ENCODE measurements around the gene PASK. TPM values are rescaled to one million over a fixed set of nuclear protein-coding genes. Genes with fewer than 3 reads are reported as not detected.

The PASK gene
- total RNA-seq, 5 donors from 2014 or later (not counting 1 experiment from before 2014, with no cell fraction given), result 80.5 to 272 (median 167) TPM

DNA sequence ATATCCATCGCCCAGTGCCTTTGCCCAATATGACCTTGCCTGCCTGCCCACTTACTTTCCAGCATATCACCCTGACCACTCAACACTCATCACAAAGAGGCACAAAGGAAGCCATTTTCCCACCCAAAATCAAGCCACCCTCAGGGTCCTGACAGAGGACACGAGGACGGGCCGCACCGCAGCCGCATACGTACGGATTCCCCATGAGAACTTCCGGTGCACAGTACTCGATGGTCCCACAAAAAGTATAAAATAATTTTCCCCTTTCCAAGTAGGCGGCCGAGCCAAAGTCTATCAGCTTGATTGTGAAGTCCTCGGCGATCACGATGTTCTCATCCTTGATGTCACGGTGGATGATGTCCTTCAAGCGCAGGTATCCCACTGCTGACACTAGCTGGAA lies 37.2 kb downstream of the PASK start:
- no peaks in the 10 kb centered on the region for H3K27me3 ChIP-seq (replicated peaks in 1 of 2; ENCODE audit: control insufficient read depth in 2 of 2, extremely low read depth in 1 of 2, insufficient read depth in 2 of 2, low read length in 1 of 2)
- ATAC-seq (replicated peaks in 1 of 4), result no peak
- H3K9me3 Mint-ChIP-seq, result peaks cover 0 to 9% (median 3%) of the 10 kb centered on the region in 3 donors
- no peaks in the 10 kb centered on the region for H3K9me3 ChIP-seq
- peaks cover 15 to 51% of the 10 kb centered on the region in 2 experiments for H3K4me1 ChIP-seq (ENCODE audit: control insufficient read depth in 1 of 2, extremely low read depth in 1 of 2, insufficient read depth in 2 of 2, low read length in 2 of 2)
- peaks cover 56 to 63% (median 62%) of the 10 kb centered on the region in 3 donors for H3K4me1 Mint-ChIP-seq
- peak overlapping the region; percentile 95 to 99 for H3K27ac Mint-ChIP-seq
- peak overlapping the region; percentile 83 to 95 (median 91) for H3K4me3 Mint-ChIP-seq
- no peaks in the 10 kb centered on the region for H3K27me3 Mint-ChIP-seq
- ChIA-PET POLR2A (interaction anchor here in 1 of 2 donors (0.7 kb wide), 1 partner anchor 9 kb away, joined by 3 read pairs; no protein-coding TSS in a partner anchor), CTCF (interaction anchor here (1.1 to 1.4 kb wide), 2 partner anchors 16 to 34 kb away, joined by 3 to 4 read pairs; no protein-coding TSS in a partner anchor)
- H3K36me3 ChIP-seq (ENCODE audit: control insufficient read depth in 2 of 2, extremely low read depth in 1 of 2, insufficient read depth in 1 of 2, low read length in 1 of 2), result peaks cover 0 to 32% of the 10 kb centered on the region in 2 donors
- peaks cover 56% of the 10 kb centered on the region for H3K36me3 Mint-ChIP-seq
- 60% methylated on average over 12 of the region's 17 CpGs for WGBS (ENCODE audit: insufficient coverage)
- H3K27ac ChIP-seq (ENCODE audit: low read length), result peak overlapping the region; percentile 81
- H3K4me3 ChIP-seq (ENCODE audit: control insufficient read depth in 1 of 2, extremely low read depth in 1 of 2, low read length in 1 of 2), result peak overlapping the region; percentile 60 to 62
- DNase-seq, result no peak

DNA sequence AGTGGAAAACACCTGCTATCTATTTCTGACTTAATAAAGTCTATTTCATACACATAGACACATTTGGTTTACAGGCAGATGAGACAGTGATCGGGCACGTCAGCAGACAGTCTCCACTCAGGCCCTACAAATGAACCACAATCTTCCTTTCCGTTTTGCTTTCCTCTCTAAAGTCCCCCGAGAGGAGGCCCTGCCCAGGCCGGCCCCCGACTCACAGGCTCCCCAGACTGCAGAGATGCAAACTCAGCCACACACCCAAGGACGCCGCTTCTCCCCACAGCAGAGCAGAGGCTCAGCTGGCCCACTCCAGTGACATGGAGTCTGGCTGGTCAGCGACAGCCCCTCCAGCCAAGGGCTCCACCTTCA lies 37.8 kb downstream of the PASK start:
- H3K4me1 Mint-ChIP-seq, result peaks cover 60 to 66% (median 62%) of the 10 kb centered on the region in 3 donors
- peak overlapping the region; percentile 81 for H3K27ac ChIP-seq (ENCODE audit: low read length)
- peaks cover 0 to 38% of the 10 kb centered on the region in 2 donors for H3K36me3 ChIP-seq (ENCODE audit: control insufficient read depth in 2 of 2, extremely low read depth in 1 of 2, insufficient read depth in 1 of 2, low read length in 1 of 2)
- 58% methylated on average over 6 of the region's 9 CpGs for WGBS (ENCODE audit: insufficient coverage)
- H3K27me3 ChIP-seq (replicated peaks in 1 of 2; ENCODE audit: control insufficient read depth in 2 of 2, extremely low read depth in 1 of 2, insufficient read depth in 2 of 2, low read length in 1 of 2), result no peaks in the 10 kb centered on the region
- peak in 3 of 4 experiments; percentile 11 to 60 (median 15) for ATAC-seq (replicated peaks in 1 of 4)
- ChIA-PET CTCF (no interaction called here), POLR2A (no interaction called here)
- no peaks in the 10 kb centered on the region for H3K9me3 ChIP-seq
- H3K9me3 Mint-ChIP-seq, result peaks cover 0 to 9% (median 3%) of the 10 kb centered on the region in 3 donors
- H3K27ac Mint-ChIP-seq, result peak overlapping the region; percentile 95 to 99
- H3K27me3 Mint-ChIP-seq, result no peaks in the 10 kb centered on the region
- H3K4me1 ChIP-seq (ENCODE audit: control insufficient read depth in 1 of 2, extremely low read depth in 1 of 2, insufficient read depth in 2 of 2, low read length in 2 of 2), result peaks cover 15 to 57% of the 10 kb centered on the region in 2 experiments
- H3K4me3 Mint-ChIP-seq, result peak overlapping the region; percentile 83 to 95 (median 91)
- H3K4me3 ChIP-seq (ENCODE audit: control insufficient read depth in 1 of 2, extremely low read depth in 1 of 2, low read length in 1 of 2), result peak overlapping the region; percentile 60 to 62
- DNase-seq, result peak in 13 of 35 experiments; percentile 25 to 65 (median 39)
- peaks cover 50% of the 10 kb centered on the region for H3K36me3 Mint-ChIP-seq

DNA sequence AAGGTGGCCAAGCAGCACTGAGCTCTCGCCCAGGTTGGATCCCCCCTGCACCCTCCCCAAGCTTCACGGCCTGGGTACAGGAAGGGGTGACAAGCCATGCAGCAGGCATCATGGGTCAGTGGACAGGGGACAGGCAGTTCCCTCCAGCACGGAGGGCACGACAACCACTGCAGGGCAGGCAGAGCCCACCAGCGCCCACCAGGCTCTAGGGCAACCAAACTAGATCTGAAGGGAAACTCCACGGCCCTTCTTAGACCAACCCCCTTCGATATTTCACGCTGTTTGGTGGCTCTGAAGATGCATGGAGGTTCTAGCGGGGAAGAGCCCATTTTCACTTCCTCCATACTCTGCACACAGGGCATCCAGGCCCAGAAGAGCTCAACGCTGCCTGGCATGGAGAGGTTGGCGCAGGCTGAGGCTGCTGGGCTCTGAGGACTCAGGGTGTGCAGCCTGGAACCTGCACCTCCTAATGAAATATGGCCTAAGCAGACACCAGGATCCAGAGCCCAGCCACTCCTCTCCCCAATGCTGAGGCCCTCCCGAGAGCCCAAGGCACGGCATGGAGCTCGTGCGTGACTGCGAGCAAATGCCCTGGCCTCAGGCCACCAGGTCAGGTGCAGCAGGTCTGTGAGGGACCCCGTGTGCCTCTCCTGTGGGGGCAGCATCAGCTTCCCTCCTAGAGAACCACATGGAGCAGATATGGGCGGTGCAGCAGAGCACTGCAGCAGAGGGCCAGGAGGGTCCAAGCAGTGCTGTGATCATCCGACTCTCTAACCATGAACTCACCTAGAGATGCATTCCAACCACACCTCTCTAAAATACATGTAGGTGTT lies 38.4 kb downstream of the PASK start:
- 65% methylated on average over 13 of the region's 19 CpGs for WGBS (ENCODE audit: insufficient coverage)
- ChIA-PET POLR2A (interaction anchor here (0.6 to 1.1 kb wide), 3 partner anchors 15 to 67 kb away, joined by 3 read pairs; no protein-coding TSS in a partner anchor), CTCF (interaction anchor here in 1 of 2 donors (0.6 kb wide), 1 partner anchor 15 kb away, joined by 3 read pairs; no protein-coding TSS in a partner anchor)
- H3K4me1 ChIP-seq (ENCODE audit: control insufficient read depth in 1 of 2, extremely low read depth in 1 of 2, insufficient read depth in 2 of 2, low read length in 2 of 2), result peaks cover 15 to 60% of the 10 kb centered on the region in 2 experiments
- Mint-ChIP-seq H3K27ac (peak overlapping the region; percentile 95 to 99), H3K4me1 (peaks cover 57 to 71% (median 67%) of the 10 kb centered on the region in 3 donors), H3K36me3 (peaks cover 44% of the 10 kb centered on the region), H3K9me3 (peaks cover 0 to 9% (median 3%) of the 10 kb centered on the region in 3 donors), H3K4me3 (peak overlapping the region; percentile 83 to 95 (median 91)), H3K27me3 (no peaks in the 10 kb centered on the region)
- no peaks in the 10 kb centered on the region for H3K9me3 ChIP-seq
- H3K27me3 ChIP-seq (replicated peaks in 1 of 2; ENCODE audit: control insufficient read depth in 2 of 2, extremely low read depth in 1 of 2, insufficient read depth in 2 of 2, low read length in 1 of 2), result no peaks in the 10 kb centered on the region
- H3K36me3 ChIP-seq (ENCODE audit: control insufficient read depth in 2 of 2, extremely low read depth in 1 of 2, insufficient read depth in 1 of 2, low read length in 1 of 2), result peaks cover 0 to 43% of the 10 kb centered on the region in 2 donors
- H3K27ac ChIP-seq (ENCODE audit: low read length), result peak overlapping the region; percentile 81
- ATAC-seq (replicated peaks in 1 of 4) (peak in 3 of 4 experiments; percentile 5 to 12 (median 9)), DNase-seq (peak in 4 of 35 experiments; percentile 11 to 52 (median 27))
- H3K4me3 ChIP-seq (ENCODE audit: control insufficient read depth in 1 of 2, extremely low read depth in 1 of 2, low read length in 1 of 2), result peak overlapping the region; percentile 60 to 62

DNA sequence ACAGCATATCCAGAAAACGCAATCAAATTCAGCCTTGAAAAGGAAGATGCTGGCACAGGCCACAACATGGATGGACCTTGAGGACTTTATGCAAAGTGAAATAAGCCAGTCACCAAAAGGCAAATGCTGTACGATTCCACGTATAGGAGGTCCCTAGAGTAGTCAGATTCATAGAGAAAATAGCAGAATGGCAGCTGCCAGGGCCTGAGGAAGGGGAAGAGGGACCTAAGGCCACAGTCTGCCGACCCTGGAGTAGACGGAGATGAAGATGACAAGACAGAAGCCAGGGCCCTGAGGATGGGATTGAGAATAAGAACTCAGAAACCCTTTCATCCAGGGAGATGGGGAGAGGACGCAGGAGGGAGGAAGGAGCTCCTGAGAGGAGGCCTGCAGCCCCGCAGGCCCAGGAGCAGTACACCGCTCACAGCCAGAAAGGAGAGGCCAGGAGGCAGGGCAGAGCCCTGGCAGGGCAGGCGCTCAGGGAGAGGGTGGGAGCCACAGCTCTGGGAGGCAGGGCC lies 39.1 kb downstream of the PASK start:
- Histone ChIP-seq H3K27me3 (replicated peaks in 1 of 2; ENCODE audit: control insufficient read depth in 2 of 2, extremely low read depth in 1 of 2, insufficient read depth in 2 of 2, low read length in 1 of 2) (no peaks in the 10 kb centered on the region), H3K4me3 (ENCODE audit: control insufficient read depth in 1 of 2, extremely low read depth in 1 of 2, low read length in 1 of 2) (peak overlapping the region; percentile 60 to 62), H3K27ac (ENCODE audit: low read length) (peak overlapping the region; percentile 81), H3K4me1 (ENCODE audit: control insufficient read depth in 1 of 2, extremely low read depth in 1 of 2, insufficient read depth in 2 of 2, low read length in 2 of 2) (peaks cover 15 to 67% of the 10 kb centered on the region in 2 experiments), H3K9me3 (no peaks in the 10 kb centered on the region), H3K36me3 (ENCODE audit: control insufficient read depth in 2 of 2, extremely low read depth in 1 of 2, insufficient read depth in 1 of 2, low read length in 1 of 2) (peaks cover 0 to 49% of the 10 kb centered on the region in 2 donors)
- H3K9me3 Mint-ChIP-seq, result peaks cover 0 to 9% (median 3%) of the 10 kb centered on the region in 3 donors
- ChIA-PET POLR2A (interaction anchor here (0.6 to 1.1 kb wide), 3 partner anchors 14 to 67 kb away, joined by 3 read pairs; no protein-coding TSS in a partner anchor), CTCF (no interaction called here)
- H3K4me1 Mint-ChIP-seq, result peaks cover 63 to 78% (median 71%) of the 10 kb centered on the region in 3 donors
- WGBS (ENCODE audit: insufficient coverage), result 72% methylated on average over 8 of the region's 9 CpGs
- ATAC-seq (replicated peaks in 1 of 4) (peak in 2 of 4 experiments; percentile 3 to 7), DNase-seq (no peak)
- H3K27me3 Mint-ChIP-seq, result no peaks in the 10 kb centered on the region
- H3K4me3 Mint-ChIP-seq, result peak overlapping the region; percentile 83 to 95 (median 91)
- H3K36me3 Mint-ChIP-seq, result peaks cover 42% of the 10 kb centered on the region
- H3K27ac Mint-ChIP-seq, result peak overlapping the region; percentile 95 to 99

DNA sequence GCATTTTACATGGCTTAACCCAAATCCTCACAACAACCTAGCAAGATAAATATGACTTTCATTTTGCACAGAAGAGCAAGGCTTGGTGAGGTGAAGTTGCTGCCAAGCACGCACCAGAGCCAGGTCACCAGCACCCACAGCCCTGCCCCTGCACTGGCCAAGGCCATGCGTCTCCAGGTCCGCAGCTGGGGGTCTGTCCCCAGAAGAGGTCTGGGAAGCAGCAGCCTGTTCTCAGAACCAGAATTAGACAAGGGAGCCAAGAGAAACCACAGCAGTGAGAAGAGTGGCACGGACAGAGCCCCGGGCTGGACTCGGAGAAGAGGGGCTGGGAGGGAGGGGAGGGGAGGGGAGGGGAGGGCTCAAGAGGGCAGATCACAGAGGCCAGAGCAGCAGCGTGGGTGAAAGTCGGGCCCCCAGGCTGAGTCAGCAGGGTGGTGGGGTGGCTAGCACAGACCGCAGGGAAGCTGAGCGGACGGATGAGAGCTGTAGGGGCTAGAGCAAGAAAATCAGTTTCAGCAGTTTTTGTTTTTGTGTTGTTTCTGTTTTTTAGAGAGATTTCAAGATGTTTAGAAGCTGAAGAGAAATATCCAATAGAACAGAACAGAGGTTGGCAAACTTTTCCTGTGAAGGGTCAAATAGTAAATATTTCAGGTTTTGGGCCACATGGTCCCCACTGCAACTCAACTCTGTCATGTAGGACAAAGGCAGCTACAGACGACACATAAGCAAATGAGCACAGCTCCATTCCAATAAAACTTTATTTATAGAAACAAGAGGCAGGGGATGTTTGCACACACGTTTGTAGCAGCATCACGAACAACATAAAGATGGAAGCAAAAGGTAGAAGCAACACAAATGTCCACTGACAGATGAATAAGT lies 39.8 kb downstream of the PASK start:
- CTCF ChIA-PET, result interaction anchor here in 1 of 2 donors (1.0 kb wide), 1 partner anchor 40 kb away, joined by 3 read pairs; the partner anchor contains the start of gene PASK
- peaks cover 15 to 74% of the 10 kb centered on the region in 2 experiments for H3K4me1 ChIP-seq (ENCODE audit: control insufficient read depth in 1 of 2, extremely low read depth in 1 of 2, insufficient read depth in 2 of 2, low read length in 2 of 2)
- peak overlapping the region; percentile 95 to 99 for H3K27ac Mint-ChIP-seq
- H3K27me3 Mint-ChIP-seq, result no peaks in the 10 kb centered on the region
- peak overlapping the region; percentile 81 for H3K27ac ChIP-seq (ENCODE audit: low read length)
- peaks cover 66 to 80% (median 71%) of the 10 kb centered on the region in 3 donors for H3K4me1 Mint-ChIP-seq
- H3K4me3 ChIP-seq (ENCODE audit: control insufficient read depth in 1 of 2, extremely low read depth in 1 of 2, low read length in 1 of 2), result peak overlapping the region; percentile 60 to 62
- peaks cover 0 to 43% of the 10 kb centered on the region in 2 donors for H3K36me3 ChIP-seq (ENCODE audit: control insufficient read depth in 2 of 2, extremely low read depth in 1 of 2, insufficient read depth in 1 of 2, low read length in 1 of 2)
- no peaks in the 10 kb centered on the region for H3K9me3 ChIP-seq
- DNase-seq, result peak in 2 of 35 experiments; percentile 20 to 46
- H3K36me3 Mint-ChIP-seq, result peaks cover 35% of the 10 kb centered on the region
- 60% methylated on average over 10 of the region's 14 CpGs for WGBS (ENCODE audit: insufficient coverage)
- ATAC-seq (replicated peaks in 1 of 4), result peak in 3 of 4 experiments; percentile 18 to 40 (median 37)
- H3K27me3 ChIP-seq (replicated peaks in 1 of 2; ENCODE audit: control insufficient read depth in 2 of 2, extremely low read depth in 1 of 2, insufficient read depth in 2 of 2, low read length in 1 of 2), result no peaks in the 10 kb centered on the region
- POLR2A ChIA-PET, result interaction anchor here in 1 of 2 donors (1.0 kb wide), 1 partner anchor 14 kb away, joined by 3 read pairs; no protein-coding TSS in a partner anchor
- peaks cover 0 to 9% (median 3%) of the 10 kb centered on the region in 3 donors for H3K9me3 Mint-ChIP-seq
- H3K4me3 Mint-ChIP-seq, result peak overlapping the region; percentile 83 to 95 (median 91)

Data from T-cell (primary cell).